Type B pancreatic cell (in vitro differentiated cells): Measurements from ENCODE around the gene SNAP47. TPM values are rescaled to one million over a fixed set of nuclear protein-coding genes. Genes with fewer than 3 reads are reported as not detected.

Experiments used
- DNase-seq: peaks from one replicate; pipeline ENCODE4 v3.0.0; 2021; ENCODE audit warnings: mixed read lengths; ENCODE audit not compliant: unreplicated experiment; ENCODE audit errors: extremely low spot score
- H3K27ac Mint-ChIP-seq: 2 replicates; pipeline ENCODE4 v1.8.0; 2021; ENCODE audit warnings: mild to moderate bottlenecking, mixed read lengths
- H3K27me3 Mint-ChIP-seq: 2 replicates; pipeline ENCODE4 v1.8.0; 2021; ENCODE audit warnings: mixed read lengths
- H3K36me3 Mint-ChIP-seq: 2 replicates; pipeline ENCODE4 v1.8.0; 2021; ENCODE audit warnings: mixed read lengths
- H3K4me1 Mint-ChIP-seq: one replicate; pipeline ENCODE4 v1.8.0; 2021; ENCODE audit warnings: mixed read lengths; ENCODE audit not compliant: unreplicated experiment
- H3K4me3 Mint-ChIP-seq: 2 replicates; pipeline ENCODE4 v1.8.0; 2021; ENCODE audit warnings: mild to moderate bottlenecking, mixed read lengths
- H3K9me3 Mint-ChIP-seq: 2 replicates; pipeline ENCODE4 v1.8.0; 2021; ENCODE audit warnings: mixed read lengths
- CTCF ChIP-seq: fragments of 200-600 bp; sonication (generic); conservative IDR thresholded peaks from 2 replicates; pipeline ENCODE4 v1.5.0; 2021; ENCODE audit warnings: antibody characterized with exemption, mild to moderate bottlenecking
- total RNA-seq: library from RNA; stranded (reverse); gene quantifications from 2 replicates; pipeline ENCODE4 v1.2.1, GENCODE V29; 2021; ENCODE audit warnings: low replicate concordance

SNAP47 gene
- total RNA-seq, 1 donor from 2014 or later, result 46.2 TPM

- Mint-ChIP-seq H3K4me1 (peaks cover 15% of the 10 kb centered on the region), H3K27me3 (no peaks in the 10 kb centered on the region), H3K9me3 (no peaks in the 10 kb centered on the region), H3K4me3 (no peak overlapping the region), H3K27ac (no peak overlapping the region), H3K36me3 (peaks cover 7% of the 10 kb centered on the region)
- DNase-seq, result no peak
- no peak for TF ChIP-seq CTCF
Observed at GRCh38 chr1:227744668-227745067, 9.4 kb downstream of the SNAP47 start.

GRCh38 chr1:227745568-227746265, 10.5 kb downstream of the SNAP47 start:
- Mint-ChIP-seq H3K9me3 (no peaks in the 10 kb centered on the region), H3K4me3 (no peak overlapping the region), H3K36me3 (peaks cover 4% of the 10 kb centered on the region), H3K4me1 (peaks cover 9% of the 10 kb centered on the region), H3K27ac (no peak overlapping the region), H3K27me3 (no peaks in the 10 kb centered on the region)
- no peak for TF ChIP-seq CTCF
- no peak for DNase-seq

GRCh38 chr1:227746676-227747075, 11.4 kb downstream of the SNAP47 start:
- DNase-seq, result no peak
- H3K4me1 Mint-ChIP-seq, result peaks cover 5% of the 10 kb centered on the region
- no peak overlapping the region for H3K27ac Mint-ChIP-seq
- no peak for TF ChIP-seq CTCF
- H3K4me3 Mint-ChIP-seq, result no peak overlapping the region
- H3K9me3 Mint-ChIP-seq, result no peaks in the 10 kb centered on the region
- H3K36me3 Mint-ChIP-seq, result peaks cover 4% of the 10 kb centered on the region
- H3K27me3 Mint-ChIP-seq, result no peaks in the 10 kb centered on the region

- H3K4me3 Mint-ChIP-seq, result no peak overlapping the region
- no peak for DNase-seq
- H3K36me3 Mint-ChIP-seq, result peaks cover 4% of the 10 kb centered on the region
- H3K9me3 Mint-ChIP-seq, result no peaks in the 10 kb centered on the region
- H3K4me1 Mint-ChIP-seq, result peaks cover 5% of the 10 kb centered on the region
- no peak overlapping the region for H3K27ac Mint-ChIP-seq
- no peak for TF ChIP-seq CTCF
- H3K27me3 Mint-ChIP-seq, result no peaks in the 10 kb centered on the region
Observed at GRCh38 chr1:227747382-227747781, 12.1 kb downstream of the SNAP47 start.

GRCh38 chr1:227747948-227748495, 12.8 kb downstream of the SNAP47 start:
- Mint-ChIP-seq H3K4me1 (peaks cover 5% of the 10 kb centered on the region), H3K27me3 (no peaks in the 10 kb centered on the region), H3K36me3 (peaks cover 4% of the 10 kb centered on the region), H3K9me3 (no peaks in the 10 kb centered on the region), H3K4me3 (no peak overlapping the region), H3K27ac (no peak overlapping the region)
- TF ChIP-seq CTCF, result no peak
- no peak for DNase-seq
